ENCODE data around the gene RRAD. TPM values are rescaled to one million over a fixed set of nuclear protein-coding genes. Genes with fewer than 3 reads are reported as not detected.

The RRAD gene
- total RNA-seq, 4 donors from 2014 or later, result 3.8 to 21.0 (median 11.9) TPM

DNA sequence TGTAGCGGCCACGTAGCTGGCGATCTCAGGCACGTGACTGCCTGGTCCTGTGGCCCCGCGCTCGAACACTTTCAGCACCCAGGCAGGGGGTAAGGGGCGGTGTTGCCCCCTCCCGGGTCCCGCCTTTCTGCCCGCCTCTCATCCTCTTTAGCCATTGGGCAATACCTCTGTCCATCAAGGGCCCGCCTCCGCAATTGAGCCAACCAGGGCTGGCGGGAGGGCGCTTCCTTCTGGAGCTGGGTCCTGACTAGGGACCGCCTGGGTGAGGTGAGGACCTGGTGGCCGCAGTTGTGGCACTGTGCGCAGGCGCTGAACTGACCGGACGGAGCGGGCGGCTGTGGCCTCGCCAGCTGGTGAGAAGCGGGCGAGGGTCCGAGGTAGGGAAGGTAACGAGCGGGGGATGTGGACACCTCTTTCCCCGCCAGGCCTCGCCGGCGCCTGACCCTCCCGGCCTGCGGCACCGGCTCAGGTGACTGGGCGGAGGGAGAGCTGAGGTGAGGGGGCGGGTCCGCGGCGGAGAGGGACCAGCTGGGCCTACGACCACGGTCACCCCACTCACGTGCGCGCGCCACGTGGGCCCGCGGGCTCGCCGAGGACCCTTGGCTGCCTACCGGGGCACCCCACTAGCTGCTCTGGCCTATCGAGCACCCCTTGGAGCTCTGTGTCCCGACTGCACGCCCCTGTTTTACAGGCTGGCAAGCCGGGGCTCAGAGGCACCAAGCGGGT lies 44.9 kb downstream of the RRAD start, which contains the start of gene PDP2:
PDP2 (plus strand) TSS at position 228 of the 726 bp plus-strand sequence. CDS start 3,770 bp downstream, outside the sequence.
- TF ChIP-seq, protein P1, sequence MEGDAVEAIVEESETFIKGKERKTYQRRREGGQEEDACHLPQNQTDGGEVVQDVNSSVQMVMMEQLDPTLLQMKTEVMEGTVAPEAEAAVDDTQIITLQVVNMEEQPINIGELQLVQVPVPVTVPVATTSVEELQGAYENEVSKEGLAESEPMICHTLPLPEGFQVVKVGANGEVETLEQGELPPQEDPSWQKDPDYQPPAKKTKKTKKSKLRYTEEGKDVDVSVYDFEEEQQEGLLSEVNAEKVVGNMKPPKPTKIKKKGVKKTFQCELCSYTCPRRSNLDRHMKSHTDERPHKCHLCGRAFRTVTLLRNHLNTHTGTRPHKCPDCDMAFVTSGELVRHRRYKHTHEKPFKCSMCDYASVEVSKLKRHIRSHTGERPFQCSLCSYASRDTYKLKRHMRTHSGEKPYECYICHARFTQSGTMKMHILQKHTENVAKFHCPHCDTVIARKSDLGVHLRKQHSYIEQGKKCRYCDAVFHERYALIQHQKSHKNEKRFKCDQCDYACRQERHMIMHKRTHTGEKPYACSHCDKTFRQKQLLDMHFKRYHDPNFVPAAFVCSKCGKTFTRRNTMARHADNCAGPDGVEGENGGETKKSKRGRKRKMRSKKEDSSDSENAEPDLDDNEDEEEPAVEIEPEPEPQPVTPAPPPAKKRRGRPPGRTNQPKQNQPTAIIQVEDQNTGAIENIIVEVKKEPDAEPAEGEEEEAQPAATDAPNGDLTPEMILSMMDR (IDR thresholded peaks at IDR 0.05), result no peak

DNA sequence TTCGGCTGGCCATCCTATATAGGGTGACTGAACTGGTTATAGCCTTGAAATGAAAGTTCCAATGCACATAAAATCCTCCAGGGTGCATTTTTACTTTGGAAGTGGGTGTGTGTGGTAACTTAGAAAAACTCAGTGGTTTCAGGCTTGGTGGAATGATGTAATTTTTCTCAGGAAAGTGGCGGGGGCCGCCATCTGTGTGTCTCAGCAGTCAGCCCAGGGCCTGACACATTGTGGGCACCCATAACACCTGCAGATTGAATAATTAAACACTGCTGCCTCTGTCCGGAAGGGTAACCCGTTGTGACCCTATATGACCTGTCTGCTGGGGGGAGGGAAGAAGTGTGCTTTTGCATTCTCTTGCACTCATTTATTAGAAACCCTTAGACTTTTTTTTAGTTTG lies 47.3 kb downstream of the RRAD start:
- ATAC-seq (ENCODE audit: low FRiP score), result no peak
- no peak for DNase-seq (ENCODE audit: low spot score)
- TF ChIP-seq, protein P1 (IDR thresholded peaks at IDR 0.05), result no peak

More for the DNA sequence above, 44.9 kb downstream of the RRAD start, which contains the start of gene PDP2:
- DNase-seq (ENCODE audit: low spot score) (peak; percentile 88), ATAC-seq (ENCODE audit: low FRiP score) (peak; percentile 95)

DNA sequence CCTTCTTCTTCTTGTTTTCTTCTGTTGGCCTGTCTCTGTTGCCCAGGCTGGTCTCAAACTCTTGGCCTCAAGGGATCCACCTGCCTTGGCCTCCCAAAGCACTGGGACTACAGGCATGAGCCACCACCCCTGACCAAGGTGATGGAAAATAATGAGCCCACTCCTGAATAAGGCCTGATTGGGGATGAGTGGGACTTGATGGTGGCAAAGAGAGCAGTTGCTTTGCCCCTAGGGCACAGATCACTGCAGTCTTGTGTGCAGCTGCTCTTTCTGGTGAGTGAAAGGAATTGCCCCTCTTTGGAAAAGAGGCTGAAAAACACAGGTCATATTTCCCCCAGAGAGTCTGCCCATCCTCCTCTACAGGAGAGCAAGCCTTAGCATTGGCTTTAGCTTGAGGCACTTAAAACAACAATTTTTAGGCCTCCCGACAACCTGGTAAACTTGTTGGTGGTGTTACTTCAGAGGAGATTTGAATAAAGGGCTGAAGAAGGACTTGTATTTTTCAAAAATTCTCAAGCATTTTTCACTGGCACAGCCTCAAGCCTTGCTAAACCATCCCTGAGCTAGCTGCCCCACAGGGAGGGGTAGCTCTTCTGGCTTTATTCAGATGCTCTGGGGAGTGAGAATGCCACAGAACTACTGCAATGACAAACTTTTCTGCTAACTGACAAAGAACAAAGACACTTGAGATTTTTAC lies 51.1 kb downstream of the RRAD start:
- ATAC-seq (ENCODE audit: low FRiP score) (no peak), DNase-seq (ENCODE audit: low spot score) (no peak)
- TF ChIP-seq, protein P1 (IDR thresholded peaks at IDR 0.05), result no peak

DNA sequence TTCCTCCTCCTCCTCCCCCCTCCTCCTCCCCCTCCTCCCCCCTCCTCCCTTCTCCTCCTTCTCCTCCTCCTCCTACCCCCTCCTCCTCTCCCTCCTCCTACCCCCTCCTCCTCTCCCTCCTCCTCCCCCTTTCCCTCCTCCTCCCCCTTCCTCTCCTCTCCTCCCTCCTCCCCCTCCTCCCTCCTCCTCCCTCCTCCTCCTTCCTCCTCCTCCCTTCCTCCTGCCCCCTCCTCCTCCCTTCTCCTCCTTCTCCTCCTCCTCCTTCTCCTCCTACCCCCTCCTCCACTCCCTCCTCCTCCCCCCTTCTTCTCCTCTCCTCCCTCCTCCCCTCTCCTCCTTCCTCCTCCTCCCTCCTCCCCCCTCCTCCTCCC lies 51.7 kb downstream of the RRAD start:
- TF ChIP-seq, protein P1 (IDR thresholded peaks at IDR 0.05), result no peak
- DNase-seq (ENCODE audit: low spot score) (no peak), ATAC-seq (ENCODE audit: low FRiP score) (no peak)

DNA sequence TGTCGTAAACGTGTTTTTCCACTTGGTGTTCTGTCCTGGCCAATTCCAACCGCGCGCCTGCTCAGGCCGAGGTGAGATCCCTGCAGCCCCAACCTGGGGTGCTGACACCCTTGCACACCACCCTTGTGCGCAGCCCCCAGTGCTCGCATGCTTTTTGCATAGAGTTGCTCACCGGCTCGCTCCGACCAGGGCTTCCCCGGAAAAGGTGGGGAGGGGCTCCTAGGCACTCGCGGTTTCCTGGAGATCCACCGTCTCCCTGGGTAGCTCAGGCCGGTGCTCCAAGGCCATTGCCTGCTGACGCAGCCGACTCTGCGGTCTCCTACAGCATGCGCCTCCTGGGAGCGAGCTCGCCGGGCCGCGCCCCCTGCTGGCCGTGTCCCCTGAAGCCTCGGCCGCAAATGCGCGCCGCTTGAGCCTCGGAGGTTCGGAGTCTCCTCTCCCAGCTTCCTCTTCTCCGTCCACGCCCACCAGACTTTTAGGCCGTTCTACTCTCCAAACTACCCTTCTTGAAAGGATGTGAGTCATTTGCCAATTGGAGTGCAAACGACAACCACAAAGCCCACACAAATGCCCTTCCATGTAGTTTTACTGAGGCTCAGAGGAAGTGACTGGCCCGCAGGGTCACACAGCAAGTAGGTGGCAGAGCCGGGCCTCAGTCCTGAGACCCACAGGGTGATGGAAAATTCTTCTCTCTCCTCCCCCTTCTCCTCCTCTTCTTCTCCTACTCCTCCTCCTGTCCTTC lies 52.2 kb downstream of the RRAD start:
- TF ChIP-seq, protein P1 (IDR thresholded peaks at IDR 0.05), result peak in 2 of 3 donors; percentile 3 to 90
- ATAC-seq (ENCODE audit: low FRiP score) (peak; percentile 97), DNase-seq (ENCODE audit: low spot score) (peak; percentile 63)

DNA sequence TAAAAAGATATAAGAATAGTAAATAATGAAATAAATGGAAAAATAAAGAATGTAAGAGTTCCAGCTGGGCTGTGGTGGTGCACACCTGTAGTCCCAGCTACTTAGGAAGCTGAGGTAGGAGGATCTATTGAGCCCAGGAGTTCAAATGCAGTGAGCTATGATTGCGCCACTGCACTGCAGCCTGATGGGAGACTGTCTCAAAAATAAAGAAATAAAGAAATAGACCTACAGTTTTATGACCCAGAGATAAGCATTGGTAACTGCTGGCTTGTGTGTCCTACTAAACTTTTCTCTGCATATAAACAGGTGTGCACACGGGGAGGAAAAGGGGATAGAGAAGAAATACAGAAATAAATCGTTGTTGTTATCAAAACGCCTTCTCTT lies 52.8 kb downstream of the RRAD start:
- TF ChIP-seq, protein P1 (IDR thresholded peaks at IDR 0.05), result no peak
- no peak for DNase-seq (ENCODE audit: low spot score)

More for the DNA sequence above, 52.8 kb downstream of the RRAD start:
- no peak for ATAC-seq (ENCODE audit: low FRiP score)

All from omental fat pad (tissue), 4 donors.